NCI-H1694 treated with DMSO at 0.1 percent for 48 hours (cell line): ENCODE data around the gene TPSB2.
"Not testable (repeated sequence)": the region's sequence is repeated elsewhere in the genome, so short reads cannot be mapped to it uniquely, and the experiment has no call there.

ENCODE experiments used
- DNase-seq: peaks from one replicate; lab custom pipeline; 2025; lab: John Stamatoyannopoulos, UW

Gene TPSB2

DNA sequence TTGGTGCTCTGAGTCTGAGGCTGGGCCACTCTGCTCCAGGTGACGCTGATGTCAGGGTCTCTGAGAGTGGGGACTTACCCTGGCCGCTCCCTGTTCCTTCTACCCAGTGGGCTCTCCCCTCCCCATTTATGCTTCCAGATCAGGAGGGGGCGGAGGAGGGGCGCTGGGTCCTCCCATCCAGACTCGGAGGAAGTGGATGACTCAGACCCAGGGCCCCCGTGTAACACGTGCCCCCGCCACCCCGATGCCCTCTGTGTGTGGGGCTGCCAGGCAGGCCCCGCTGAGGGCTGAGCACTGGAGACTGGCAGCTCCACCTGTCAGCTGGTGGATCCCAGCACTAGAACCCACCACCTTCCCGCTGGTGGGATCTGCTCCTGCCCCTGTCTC lies at the start of gene TPSB2:
Gene TPSB2, minus strand, starts transcription at position 101 of the 387 bp plus-strand sequence. CDS start 233 bp downstream, outside the sequence.
- DNase-seq = not testable (repeated sequence)

DNA sequence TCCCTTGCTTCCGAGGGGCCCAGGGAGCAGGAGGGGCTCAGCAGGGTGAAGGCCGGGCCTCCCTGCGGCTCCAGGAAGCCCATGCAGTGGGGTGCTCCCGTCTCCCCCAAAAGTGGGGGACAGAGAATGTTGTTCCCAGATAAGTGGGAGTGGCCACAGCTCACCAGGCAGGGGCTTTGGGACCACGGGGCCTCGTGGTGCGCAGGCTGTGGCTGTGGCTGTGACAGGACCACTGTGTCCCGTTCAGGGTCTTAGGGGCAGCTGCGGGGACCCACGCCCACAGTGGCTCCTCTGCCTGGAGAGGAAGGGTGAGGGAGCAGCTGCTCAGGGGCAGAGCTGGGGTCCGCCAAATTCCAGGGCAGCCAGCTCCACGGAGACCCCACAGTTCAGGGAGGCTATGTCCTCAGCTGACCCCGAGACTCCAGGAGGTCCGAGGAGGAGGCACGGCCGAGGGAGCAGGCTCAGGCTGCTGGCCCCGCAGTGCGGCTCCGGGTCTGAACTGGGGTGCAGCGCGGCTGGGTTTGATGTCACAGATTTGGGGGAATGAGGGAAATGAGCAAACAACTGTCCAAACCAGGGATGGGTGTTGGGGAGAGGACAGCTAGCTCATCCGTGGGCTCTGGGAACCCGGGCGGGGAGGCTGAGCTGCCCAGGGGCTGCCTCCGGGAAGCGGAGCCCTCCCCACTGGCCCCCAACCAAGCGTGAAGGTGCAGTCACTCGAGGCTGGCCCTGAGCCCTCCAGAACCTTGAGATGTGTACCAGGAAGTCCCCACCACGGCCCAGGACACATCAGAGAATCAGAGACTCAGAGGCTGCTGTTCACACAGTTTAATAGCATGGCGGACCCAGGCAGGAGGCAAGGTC lies 49.3 kb upstream of the TPSB2 start:
- DNase-seq = no peak

DNA sequence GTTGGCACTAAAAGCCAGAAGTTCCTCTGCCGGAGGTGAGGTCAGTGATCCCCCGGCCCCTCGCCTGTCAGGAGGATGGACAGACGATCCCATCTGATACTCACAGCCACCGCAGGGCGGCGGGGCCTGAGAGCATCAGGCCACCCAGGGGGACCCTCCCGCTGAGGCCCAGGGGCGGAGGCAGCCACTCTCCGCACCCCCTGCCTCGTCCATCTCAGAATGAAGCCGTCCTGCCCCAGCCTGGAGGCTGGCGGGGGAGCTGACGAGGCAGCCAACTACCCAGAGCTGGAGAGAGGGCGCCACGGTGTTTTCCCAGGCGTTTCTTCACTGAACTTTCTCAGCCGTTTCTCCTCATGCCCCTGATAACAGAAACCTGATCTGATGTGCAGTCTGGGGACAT lies 48.5 kb upstream of the TPSB2 start:
- DNase-seq = no peak

DNA sequence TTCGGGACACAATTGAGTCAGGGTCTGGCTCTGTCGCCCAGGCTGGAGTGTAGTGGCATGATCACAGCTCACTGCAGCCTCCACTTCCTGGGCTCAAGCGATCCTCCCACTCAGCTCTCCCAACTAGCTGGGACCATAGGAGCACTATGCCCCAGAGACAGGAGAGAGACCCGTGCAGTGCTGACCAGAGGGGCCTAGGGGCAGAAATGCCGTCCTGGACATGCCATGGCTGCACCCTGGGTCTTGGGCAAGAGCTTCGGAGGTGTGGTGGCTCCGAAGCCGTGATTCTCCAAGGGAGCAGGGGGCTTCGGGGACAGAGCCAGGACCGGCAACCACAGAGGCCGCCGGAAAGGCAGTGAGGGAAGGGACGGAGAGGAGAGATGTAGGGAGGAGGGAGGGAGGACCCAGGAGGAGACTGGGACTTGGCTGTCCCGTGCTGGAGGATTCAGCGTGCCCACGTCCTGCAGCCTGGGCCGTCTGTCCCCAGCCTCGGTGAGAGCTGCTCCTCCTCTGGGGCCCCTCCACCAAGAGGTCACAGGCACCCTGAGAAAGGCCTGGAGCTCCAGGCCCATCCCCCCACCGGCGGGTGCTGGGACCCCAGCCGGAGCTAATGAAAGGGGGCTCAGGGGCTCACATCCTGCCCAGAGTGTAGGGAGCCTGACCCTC lies 47.8 kb upstream of the TPSB2 start:
- no peak for DNase-seq

DNA sequence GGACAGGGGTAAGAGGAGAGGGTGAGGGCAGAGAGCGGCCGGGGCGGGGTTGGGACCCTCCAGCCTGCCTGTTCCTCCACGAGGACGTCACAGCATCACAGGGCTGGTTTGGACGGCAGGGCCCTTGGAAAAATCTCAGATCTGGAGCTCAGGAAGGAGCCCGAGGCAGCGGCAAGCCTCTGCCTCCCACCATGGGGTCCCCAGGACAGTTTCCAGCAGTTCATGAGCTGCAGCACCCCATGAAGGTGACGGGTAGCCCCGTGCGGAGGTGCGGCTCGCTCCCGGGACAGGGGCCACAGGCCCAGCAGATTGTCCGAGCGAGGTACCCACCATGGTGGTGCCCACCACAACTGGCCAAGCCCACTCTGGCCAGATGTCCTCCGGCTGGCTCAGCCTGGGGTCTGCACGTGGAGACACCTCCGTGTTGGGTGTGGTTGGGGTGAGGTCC lies 47.2 kb upstream of the TPSB2 start:
- DNase-seq = no peak

DNA sequence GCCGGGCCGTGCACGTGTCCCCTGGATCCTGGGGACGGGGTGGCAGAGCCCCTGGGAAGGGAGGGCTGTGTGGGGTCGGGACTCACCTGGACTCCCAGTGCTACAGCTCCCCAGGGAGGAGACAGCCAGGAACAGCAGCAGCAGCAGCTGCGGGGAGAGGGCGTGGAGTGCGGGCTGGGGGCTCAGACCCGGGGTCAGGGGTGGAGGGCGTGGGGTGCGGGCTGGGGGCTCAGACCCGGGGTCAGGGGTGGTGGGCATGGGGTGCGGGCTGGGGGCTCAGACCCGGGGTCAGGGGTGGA lies 46.5 kb upstream of the TPSB2 start:
- DNase-seq = no peak

DNA sequence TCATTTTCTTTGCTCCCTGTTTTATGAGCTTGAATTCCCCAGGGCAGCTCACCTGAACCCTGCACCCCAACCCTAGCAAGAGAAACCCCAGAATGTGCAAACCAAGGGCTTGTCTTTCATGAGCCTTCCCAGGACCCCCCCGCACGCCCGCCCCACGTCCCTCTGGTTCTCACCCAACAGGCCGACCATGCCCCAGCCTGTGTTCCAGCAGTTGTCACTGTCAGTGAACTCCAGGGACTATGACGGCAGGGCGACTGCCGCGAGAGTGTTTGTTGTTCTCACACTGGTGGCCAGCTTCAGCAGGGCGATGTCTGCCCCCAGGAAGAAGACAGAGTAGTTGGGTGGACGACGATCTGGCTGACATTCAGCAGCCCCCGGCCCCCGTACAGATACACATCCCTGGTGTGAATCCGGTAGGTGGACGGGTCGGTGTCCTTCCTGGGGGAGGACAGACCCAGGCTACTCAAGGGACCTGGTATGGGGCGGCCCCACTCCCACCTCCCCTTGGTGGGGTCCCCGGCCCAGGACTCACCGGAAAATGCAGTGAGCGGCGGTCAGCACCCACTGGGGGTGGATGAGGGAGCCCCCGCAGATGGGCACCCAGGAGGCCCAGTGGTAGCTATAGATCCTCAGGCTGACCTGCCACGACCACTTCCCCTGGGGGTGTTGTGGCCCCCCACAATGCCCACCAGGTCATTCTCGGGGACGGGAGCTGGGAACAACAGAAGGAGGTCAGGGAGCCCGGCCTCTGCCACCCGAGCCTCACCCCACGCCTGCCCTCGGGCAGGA lies 46.0 kb upstream of the TPSB2 start:
- no peak for DNase-seq

DNA sequence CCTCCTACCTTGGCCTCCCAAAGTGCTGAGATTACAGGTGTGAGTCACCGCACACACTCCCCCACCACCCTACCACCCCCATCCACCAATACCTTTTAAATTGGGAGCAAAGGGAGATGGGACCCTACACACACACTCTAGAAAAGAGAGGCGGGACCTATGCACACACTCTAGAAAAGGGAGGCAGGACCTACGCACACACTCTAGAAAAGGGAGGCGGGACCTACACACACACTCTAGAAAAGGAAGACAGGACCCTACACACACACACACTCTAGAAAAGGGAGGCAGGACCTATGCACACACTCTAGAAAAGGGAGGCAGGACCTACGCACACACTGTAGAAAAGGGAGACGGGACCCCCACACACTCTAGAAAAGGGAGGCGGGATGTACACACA lies 44.8 kb upstream of the TPSB2 start:
- DNase-seq = no peak

DNA sequence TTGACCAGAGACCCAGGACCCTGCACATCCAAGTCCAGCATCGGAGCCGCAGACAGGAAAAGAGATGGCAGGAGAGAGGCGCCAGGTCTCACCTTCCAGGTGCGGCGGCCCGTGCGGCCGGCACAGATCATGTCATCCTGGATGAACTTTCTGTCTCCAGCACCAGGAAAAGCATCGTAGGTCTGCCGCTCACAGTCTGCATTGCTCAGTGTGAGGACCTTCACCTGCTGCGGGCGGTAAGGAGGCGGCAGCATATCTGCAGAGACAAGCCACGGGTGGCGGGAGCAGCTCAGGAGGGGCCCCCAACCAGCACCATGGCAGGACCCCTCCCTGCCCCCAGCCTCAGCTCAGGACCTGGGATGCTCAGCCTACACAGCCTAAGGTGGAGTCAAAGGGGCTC lies 43.8 kb upstream of the TPSB2 start:
- DNase-seq = no peak

DNA sequence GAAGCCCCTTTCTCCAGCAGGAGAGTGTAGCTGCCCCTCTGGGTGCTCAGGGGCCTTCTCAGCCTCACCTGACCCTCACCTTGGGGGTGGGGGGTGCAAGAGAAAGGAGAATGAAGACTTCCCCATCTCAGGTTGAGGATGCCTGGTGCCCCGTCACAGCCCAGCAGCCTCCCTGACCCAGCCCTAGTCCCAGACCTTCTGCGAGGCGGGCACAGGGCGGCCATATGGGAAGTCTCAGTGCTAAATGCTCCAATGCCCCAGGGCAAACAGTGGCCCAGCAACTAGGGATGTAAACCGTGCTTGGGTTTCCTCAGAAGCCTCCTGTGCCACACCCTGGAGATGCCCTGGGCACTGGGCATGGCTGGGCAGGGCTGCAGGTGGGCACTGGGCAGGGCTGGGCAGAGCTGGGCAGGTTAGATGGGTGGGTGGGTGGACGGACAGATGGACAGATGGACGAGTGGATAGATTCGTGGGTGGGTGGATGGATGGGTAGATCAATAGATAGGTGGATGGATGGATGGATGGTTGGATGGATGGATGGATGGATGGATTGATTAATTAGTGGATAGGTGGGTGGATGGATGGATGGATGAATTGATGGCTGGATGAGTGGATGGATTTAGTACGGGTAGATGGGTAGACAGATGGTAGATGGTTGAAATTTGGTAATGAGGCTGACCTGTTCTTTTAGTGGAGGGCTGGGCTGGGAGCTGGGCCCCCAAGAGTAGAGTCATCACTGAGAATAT lies 42.6 kb upstream of the TPSB2 start:
- DNase-seq = no peak

DNA sequence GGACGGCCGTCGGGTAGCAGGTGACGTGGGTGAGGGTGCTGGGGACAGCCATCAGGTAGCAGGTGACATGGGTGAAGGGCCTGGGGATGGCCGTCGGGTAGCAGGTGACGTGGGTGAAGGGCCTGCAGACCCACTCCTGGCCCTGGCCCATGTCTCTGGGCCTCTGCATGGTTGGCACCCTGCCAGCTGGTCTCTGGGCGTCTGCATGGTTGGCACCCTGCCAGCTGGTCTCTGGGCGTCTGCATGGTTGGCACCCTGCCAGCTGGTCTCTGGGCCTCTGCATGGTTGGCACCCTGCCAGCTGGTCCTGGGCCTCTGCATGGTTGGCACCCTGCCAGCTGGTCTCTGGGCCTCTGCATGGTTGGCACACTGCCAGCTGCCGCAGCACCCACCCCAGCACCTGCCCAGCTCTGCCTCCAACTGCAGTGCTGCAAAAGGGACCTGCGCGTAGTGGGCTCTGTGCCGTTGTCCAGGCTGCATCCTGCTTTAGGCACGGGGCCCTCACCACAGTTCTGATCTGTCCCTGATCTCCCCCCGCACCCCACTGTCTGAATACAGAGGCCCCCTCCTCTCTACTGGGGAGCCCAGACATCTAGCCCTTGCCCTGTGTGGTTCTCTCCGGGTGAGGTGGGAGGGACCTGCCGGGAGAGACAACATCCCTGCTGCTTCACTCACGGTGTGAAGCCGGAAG lies 41.9 kb upstream of the TPSB2 start:
- DNase-seq = peak; percentile 13

DNA sequence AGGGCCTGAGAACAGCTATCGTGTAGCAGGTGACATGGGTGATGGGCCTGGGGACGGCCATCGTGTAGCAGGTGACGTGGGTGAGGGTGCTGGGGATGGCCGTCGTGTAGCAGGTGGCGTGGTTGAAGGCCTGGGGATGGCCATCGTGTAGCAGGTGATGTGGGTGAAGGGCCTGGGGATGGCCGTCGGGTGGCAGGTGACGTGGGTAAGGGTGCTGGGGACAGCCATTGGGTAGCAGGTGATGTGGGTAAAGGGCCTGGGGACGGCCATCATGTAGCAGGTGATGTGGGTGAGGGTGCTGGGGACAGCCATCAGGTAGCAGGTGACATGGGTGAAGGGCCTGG lies 41.4 kb upstream of the TPSB2 start:
- DNase-seq = no peak

DNA sequence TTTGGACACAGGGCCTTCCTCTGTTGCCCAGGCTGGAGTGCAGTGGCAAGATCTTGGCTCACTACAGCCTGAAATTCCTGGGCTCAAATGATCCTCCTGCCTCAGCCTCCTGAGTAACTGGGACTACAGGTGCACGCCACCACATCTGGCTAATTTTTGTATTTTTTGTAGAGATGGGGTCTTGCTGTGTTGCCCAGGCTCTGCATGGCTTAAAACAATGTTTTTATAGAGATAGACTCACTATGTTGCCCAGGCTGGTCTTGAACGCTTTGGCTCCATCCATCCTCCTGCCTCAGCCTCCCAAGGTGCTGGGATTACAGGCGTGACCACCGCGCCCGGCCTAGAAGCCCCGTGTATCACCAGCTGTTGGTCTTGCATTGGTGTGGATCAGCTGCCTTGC lies 39.4 kb upstream of the TPSB2 start:
- not testable (repeated sequence) for DNase-seq

DNA sequence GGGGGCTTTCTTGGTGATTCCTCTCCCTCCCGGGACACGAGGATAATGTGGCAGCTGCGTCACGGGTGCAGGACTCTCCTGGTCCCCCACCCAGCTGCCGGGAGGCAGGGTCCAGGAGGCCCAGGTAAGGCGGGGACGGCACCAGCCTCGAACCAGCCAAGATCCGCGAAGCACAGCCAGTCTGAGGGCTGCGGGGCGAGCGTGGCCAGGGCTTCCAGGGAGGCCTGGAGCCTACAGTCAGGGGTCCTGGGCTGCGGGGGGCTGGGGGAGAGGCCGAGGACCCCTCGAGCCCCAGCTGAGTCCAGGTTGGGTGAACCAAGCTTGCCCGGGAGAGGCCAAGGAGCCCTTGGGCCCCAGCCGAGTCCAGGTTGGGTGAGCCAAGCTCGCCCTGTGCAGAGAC lies 35.8 kb upstream of the TPSB2 start:
- DNase-seq = no peak

DNA sequence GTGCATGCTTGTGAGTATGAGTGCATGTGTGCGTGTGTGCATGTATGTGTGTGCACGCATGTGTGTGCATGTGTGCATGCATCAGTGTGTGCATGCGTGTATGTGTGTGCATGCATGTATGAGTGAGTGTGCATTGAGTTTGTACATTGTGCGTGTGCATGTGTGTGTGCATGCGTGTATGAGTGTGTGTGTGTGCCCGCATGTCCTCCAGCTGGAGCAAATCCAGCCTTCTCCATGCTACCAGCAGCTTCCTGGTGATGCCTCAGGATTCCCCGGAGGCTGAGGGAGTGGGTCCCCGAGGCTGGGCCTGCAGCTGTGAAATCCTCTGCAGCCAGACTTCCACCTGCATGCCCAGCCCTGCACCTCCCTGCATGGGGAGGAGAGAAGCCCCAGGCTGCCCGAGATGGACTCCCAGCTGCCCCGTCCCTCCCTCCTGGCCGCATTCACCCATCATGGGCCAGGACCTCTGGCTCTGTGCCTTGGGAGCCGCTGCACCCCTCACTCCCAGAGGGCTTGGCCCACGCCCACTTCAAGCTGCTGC lies 35.2 kb upstream of the TPSB2 start:
- DNase-seq = no peak

DNA sequence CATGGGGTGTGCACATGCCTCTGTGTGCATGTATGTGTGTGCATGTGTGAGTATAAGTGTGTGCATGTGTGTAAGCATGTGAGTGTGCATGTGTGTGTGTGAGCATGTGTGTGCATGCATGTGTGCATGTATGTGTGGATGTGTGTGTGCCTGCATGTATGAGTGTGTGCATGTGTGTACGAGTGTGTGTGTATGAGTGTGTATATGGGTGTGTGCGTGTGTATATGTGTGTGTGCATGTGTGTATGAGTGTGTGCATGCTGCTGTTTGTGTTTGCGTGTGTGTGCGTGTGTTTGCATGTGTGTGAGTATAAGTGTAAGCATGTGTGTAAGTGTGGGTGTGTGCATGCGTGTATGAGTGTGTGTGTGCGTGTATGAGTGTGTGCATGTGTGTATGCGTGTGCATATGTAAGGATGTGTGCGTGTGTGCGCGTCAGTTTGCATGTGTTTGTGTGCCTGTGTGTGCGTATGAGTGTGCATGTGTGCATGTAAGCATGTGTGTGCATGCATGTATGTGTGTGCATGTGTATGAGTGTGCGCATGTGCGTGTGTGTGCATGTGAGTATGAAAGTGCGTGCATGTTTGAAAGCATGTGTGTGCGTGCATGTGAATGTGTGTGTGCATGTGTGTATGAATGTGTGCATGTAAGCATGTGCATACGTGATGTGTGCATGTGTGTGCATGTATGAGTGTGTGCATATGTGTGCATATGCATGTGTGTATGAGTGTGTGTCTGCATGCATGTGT lies 34.5 kb upstream of the TPSB2 start:
- no peak for DNase-seq

DNA sequence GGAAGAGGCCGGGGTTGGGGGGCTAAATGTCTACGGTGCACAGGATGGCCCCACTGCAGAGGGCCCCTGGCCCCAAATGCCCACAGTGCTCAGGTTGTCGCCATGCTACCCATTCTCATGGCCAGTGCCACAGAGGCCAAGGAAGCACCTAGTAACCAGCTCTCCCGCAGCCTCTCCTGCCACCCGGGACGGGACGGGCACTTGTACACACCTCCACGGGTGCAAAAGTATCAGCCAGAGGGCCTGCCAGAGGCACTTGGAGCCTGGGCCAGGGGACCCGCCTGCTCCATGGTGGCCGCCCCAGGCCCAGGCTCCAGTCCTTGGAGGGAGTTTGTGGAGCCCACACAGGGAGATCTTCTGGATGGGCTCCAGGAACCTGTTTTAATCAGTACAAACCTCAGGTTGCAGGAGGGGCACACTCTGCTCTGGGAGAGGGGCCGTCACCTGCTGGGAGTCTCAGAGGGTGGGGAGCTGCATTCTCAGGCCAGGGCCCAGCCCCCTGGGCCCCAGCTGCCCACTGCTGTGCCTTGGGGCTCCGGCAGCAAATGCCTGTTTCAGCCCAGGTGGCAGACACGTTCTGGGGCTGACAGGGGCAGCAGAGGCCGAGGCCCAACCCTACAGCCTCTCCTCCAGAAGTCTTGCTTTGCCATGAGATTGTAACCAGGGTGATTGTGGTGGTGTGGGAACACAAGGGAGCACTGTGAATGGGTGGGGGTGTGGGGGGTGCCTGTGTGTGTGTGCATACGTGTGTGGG lies 33.8 kb upstream of the TPSB2 start:
- no peak for DNase-seq

DNA sequence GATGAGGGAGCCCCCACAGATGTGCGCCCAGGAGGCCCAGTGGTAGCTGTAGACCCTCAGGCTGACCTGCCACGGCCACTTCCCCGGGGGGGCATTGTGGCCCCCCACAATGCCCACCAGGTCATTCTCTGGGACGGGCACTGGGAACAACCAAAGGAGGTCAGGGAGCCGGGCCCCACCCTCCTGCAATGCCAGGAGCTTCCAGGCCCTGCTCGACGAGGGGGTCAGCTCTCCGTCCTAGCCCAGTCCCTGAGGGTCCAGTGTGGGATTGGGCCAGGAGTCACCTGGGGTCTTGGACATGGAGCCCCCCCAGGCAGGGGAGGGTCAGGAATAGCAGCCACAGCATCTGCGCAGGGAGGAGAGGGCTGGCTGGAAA lies 32.9 kb upstream of the TPSB2 start:
- no peak for DNase-seq

DNA sequence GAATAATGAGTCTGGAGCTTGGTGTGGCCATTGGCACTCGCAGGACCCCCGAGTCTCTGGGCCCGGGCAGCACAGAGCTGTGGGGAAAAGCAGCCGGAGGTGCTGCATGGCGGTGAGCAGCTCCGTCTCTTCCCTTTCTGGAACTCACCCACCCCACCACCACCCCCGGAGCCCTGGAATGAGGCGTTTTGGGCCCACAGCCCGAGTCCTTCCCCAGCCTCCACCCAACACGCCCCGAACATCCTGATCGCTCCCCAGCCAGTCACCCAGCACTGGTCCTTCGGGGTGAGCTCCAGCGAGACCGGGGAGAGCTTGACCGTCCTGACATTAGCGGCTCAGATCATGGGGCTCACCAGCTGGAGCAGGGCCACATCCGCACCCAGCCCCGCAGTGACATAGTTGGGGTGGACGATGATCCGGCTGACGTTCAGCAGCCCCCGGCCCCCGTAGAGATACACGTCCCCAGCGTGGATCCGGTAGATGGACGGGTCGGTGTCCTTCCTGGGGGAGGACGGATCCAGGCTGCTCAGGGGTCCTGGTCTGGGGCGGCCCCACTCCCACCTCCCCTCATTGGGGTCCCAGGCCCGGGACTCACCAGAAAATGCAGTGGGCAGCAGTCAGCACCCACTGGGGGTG lies 32.3 kb upstream of the TPSB2 start:
- no peak for DNase-seq
